ENCODE results near the gene FCHO2.
"Not testable (repeated sequence)": the region's sequence is repeated elsewhere in the genome, so short reads cannot be mapped to it uniquely, and the experiment has no call there.

The FCHO2 gene

GRCh38 chr5:72922422-72922821 is 33.4 kb upstream of the FCHO2 start:
- no peak for TF ChIP-seq CTCF (IDR thresholded peaks at IDR 0.05; ENCODE audit: low read depth, low read length, missing control alignments)
- DNase-seq (ENCODE audit: low read depth), result no peak
- in situ Hi-C loops (cut with HindIII; ENCODE audit: low sequenced_read_pairs), result loop anchor here (25.0 kb wide), 1 partner anchor 515 kb away; the partner anchor contains the start of gene FOXD1

GRCh38 chr5:72925336-72926010 is 30.4 kb upstream of the FCHO2 start:
- DNase-seq (ENCODE audit: low read depth), result no peak
- TF ChIP-seq CTCF (IDR thresholded peaks at IDR 0.05; ENCODE audit: low read depth, low read length, missing control alignments), result no peak
- in situ Hi-C loops (cut with HindIII; ENCODE audit: low sequenced_read_pairs), result no loop called here
- no peak overlapping the region for H3K4me3 ChIP-seq (ENCODE audit: low read depth, low read length)

More at GRCh38 chr5:72922422-72922821, 33.4 kb upstream of the FCHO2 start:
- H3K4me3 ChIP-seq (ENCODE audit: low read depth, low read length), result no peak overlapping the region

GRCh38 chr5:72932686-72933085 is 23.2 kb upstream of the FCHO2 start:
- H3K4me3 ChIP-seq (ENCODE audit: low read depth, low read length); in situ Hi-C loops (cut with HindIII; ENCODE audit: low sequenced_read_pairs); DNase-seq (ENCODE audit: low read depth): not testable (repeated sequence)

GRCh38 chr5:72934953-72935725 is 20.7 kb upstream of the FCHO2 start:
- in situ Hi-C loops (cut with HindIII; ENCODE audit: low sequenced_read_pairs); H3K4me3 ChIP-seq (ENCODE audit: low read depth, low read length); DNase-seq (ENCODE audit: low read depth): not testable (repeated sequence)

GRCh38 chr5:72936893-72937292 is 18.9 kb upstream of the FCHO2 start:
- in situ Hi-C loops (cut with HindIII; ENCODE audit: low sequenced_read_pairs), result no loop called here
- H3K4me3 ChIP-seq (ENCODE audit: low read depth, low read length), result no peak overlapping the region
- no peak for TF ChIP-seq CTCF (IDR thresholded peaks at IDR 0.05; ENCODE audit: low read depth, low read length, missing control alignments)
- DNase-seq (ENCODE audit: low read depth), result no peak

GRCh38 chr5:72937517-72938061 is 18.3 kb upstream of the FCHO2 start:
- H3K4me3 ChIP-seq (ENCODE audit: low read depth, low read length), result no peak overlapping the region
- no peak for DNase-seq (ENCODE audit: low read depth)
- in situ Hi-C loops (cut with HindIII; ENCODE audit: low sequenced_read_pairs), result no loop called here
- TF ChIP-seq CTCF (IDR thresholded peaks at IDR 0.05; ENCODE audit: low read depth, low read length, missing control alignments), result no peak

- TF ChIP-seq CTCF (IDR thresholded peaks at IDR 0.05; ENCODE audit: low read depth, low read length, missing control alignments), result no peak
- no peak overlapping the region for H3K4me3 ChIP-seq (ENCODE audit: low read depth, low read length)
- DNase-seq (ENCODE audit: low read depth), result no peak
- in situ Hi-C loops (cut with HindIII; ENCODE audit: low sequenced_read_pairs), result no loop called here
These were observed 17.6 kb upstream of the FCHO2 start for GRCh38 chr5:72938206-72938605.

Data from astrocyte of the cerebellum (primary cell).